Stimulated activated CD4-positive, alpha-beta T cell treated with anti-CD3 and anti-CD28 coated beads, Interleukin-12 subunit alpha, Interleukin-12 subunit beta, amount 100 ng/mL, for 24 hours (primary cell): ENCODE results near the gene WAC.
A peak's percentile ranks its signal among the peaks of the same experiment; 100 is the strongest.
"Not testable (repeated sequence)": the region's sequence is repeated elsewhere in the genome, so short reads cannot be mapped to it uniquely, and the experiment has no call there.

Source experiments
- DNase-seq, 2 experiments: peaks; one replicate each; pipeline ENCODE4 v3.0.0-alpha.2; 2020; ENCODE audit warnings: low read depth in 2 of 2

Gene WAC, protein sequence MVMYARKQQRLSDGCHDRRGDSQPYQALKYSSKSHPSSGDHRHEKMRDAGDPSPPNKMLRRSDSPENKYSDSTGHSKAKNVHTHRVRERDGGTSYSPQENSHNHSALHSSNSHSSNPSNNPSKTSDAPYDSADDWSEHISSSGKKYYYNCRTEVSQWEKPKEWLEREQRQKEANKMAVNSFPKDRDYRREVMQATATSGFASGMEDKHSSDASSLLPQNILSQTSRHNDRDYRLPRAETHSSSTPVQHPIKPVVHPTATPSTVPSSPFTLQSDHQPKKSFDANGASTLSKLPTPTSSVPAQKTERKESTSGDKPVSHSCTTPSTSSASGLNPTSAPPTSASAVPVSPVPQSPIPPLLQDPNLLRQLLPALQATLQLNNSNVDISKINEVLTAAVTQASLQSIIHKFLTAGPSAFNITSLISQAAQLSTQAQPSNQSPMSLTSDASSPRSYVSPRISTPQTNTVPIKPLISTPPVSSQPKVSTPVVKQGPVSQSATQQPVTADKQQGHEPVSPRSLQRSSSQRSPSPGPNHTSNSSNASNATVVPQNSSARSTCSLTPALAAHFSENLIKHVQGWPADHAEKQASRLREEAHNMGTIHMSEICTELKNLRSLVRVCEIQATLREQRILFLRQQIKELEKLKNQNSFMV

GRCh38 chr10:28532337-28533185 is at the start of gene WAC:
Gene WAC (plus strand): TSS chr10:28533118. CDS start chr10:28533580, 462 bp downstream.
- DNase-seq, result peak; percentile 95 to 96

- DNase-seq, result no peak
Observed at GRCh38 chr10:28489206-28489605, 43.7 kb upstream of the WAC start.

GRCh38 chr10:28490256-28490865 is 42.6 kb upstream of the WAC start:
- not testable (repeated sequence) for DNase-seq

- no peak for DNase-seq
Observed at GRCh38 chr10:28492116-28492920, 40.6 kb upstream of the WAC start.

DNA sequence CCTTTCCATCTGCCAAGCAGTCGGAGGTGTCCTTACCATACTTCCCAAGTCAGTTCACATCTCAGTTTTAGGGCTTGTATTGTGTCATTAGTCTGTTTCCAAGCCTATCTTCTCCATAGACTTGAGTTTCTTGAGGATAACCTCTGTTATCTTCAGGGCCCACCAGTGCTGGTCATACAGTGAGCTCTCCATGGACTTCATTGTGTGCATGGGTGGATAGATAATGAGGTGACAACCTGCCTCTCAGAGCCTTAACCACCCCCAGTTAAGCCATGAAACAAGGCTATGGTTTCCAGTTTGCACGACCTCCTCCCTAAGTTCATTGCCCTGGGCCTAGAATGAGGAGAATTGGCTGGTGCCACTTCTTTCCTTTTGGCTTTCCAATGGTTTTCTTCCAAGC is 38.5 kb upstream of the WAC start:
- DNase-seq, result no peak

DNA sequence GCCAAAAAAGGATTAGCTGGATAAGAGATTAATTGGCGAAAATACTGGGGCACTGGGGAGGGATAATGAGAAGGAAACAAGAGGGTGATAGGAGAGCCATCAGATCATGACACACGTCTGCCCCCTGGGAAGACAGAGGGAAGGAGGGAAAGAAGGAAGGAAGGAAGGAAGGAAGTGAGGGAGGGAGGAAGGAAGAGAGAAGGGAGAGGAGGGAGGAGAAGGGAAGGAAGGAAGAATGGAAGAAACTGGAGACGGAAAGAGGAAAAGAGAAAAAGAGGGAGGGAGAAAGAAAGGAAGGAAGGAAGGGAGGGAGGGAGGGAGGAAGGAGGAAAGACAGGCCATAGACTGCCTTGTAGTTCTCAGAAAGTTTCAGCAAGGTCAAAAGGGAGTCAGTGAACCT is 37.8 kb upstream of the WAC start:
- DNase-seq, result no peak

DNA sequence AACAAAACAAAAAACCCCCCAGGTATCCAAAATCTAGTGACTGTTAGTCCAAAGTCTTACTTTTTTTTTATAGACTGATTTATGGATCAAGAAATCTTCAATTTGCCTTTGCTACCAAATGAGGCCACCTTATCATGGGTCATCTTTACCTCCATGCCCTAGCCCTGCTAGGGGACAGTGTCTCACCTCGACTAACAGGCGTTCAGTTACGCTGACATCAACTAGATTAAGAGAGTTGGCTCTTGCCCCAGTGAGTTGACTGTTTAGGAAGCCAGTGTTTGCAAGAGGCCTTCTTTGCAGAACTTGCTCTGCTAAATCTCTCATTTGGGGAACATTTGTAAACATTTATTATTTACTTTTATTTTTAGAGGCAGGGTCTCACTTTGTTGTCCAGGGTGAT is 36.9 kb upstream of the WAC start:
- no peak for DNase-seq

GRCh38 chr10:28496481-28496961 is 36.4 kb upstream of the WAC start:
- no peak for DNase-seq

GRCh38 chr10:28497313-28498126 is 35.4 kb upstream of the WAC start:
- DNase-seq, result no peak

DNA sequence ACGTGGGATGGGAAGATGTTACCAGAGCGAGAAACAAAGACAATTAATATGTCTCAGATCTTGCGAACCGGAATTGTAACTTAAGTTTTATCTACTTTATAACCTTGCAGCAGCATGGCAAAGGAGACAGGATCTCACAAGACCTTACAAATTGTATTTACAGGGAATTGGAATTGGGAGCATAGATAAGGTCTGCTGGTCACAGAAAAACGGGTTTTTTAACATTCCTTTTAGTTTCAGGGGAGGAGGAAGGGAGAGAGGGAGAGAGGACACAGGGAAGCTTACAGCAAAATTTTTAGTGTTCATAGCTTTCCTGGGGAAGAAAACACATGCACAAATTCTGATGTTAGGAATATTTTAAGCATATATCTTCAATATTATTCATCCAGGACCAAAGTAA is 32.7 kb upstream of the WAC start:
- not testable (repeated sequence) for DNase-seq

GRCh38 chr10:28503114-28503513 is 29.8 kb upstream of the WAC start:
- no peak for DNase-seq

GRCh38 chr10:28505359-28505959 is 27.5 kb upstream of the WAC start:
- no peak for DNase-seq

DNA sequence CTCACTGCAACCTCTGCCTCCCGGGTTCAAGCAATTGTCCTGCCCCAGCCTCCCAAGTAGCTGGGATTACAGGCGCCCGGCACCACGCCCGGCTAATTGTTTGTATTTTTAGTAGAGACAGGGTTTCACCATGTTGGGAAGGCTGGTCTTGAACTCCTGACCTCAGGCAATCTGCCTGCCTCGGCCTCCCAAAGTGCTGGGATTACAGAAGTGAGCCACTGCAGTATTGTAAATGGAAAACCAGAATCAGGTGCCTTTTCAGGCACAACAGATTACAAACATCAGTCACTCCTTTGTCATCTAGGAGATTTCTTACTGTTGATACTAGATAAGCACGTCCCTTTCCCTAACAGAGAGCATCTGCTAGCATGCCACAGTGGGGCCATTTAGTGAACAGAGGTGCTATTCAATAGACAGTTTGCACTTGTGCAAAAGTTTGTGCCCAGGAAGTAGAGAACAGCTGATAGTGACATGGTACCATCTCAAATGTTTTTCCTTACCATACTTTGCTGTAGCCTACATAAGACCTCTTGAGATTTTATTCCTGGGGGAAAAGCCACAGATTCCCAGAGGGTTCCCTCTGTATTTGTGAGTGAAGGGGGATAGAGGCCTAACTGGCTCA is 24.5 kb upstream of the WAC start:
- no peak for DNase-seq

- no peak for DNase-seq
Observed at GRCh38 chr10:28509286-28509685, 23.6 kb upstream of the WAC start.

GRCh38 chr10:28514648-28515047 is 18.3 kb upstream of the WAC start:
- DNase-seq, result no peak

DNA sequence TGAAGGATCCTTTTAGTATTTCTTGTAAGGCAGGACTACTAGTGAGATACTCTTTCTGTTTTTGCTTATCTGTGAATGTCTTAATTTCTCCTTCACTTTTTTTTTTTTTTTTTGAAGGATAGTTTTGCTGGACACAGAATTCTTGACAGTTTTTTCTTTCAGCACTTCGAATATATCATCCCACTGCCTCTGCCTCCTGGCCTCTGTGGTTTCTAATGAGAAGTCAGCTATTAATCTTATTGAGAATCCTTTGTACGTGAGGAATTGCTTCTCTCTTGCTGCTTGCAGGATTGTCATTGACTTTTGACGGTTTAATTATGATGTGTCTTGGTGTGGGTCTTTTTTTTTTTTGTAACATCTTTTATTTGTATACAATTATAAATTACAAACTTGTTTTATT is 12.6 kb upstream of the WAC start:
- DNase-seq, result no peak

- not testable (repeated sequence) for DNase-seq
Observed at GRCh38 chr10:28520828-28521227, 12.1 kb upstream of the WAC start.

- DNase-seq, result not testable (repeated sequence)
Observed at GRCh38 chr10:28521961-28522360, 11.0 kb upstream of the WAC start.

- no peak for DNase-seq
Observed at GRCh38 chr10:28523725-28524252, 9.1 kb upstream of the WAC start.
